K562 (cell line): Measurements from ENCODE around the gene PLEKHA8.

Experiments used
- BCL6 ChIP-seq: fragments of 250-450 bp; sonication (Bioruptor Pico); IDR thresholded peaks from 2 replicates; pipeline ENCODE4 v1.4.0; 2020
- EZH2 ChIP-seq: IDR thresholded peaks from 2 replicates; pipeline ENCODE4 v1.6.1; 2012; ENCODE audit warnings: low read depth, mild to moderate bottlenecking, inconsistent platforms, low read length, borderline replicate concordance
- POLR2A ChIP-seq: fragments of 450-650 bp; conservative IDR thresholded peaks from 2 replicates; pipeline ENCODE4 v1.6.1; 2016
- SREBF2 ChIP-seq: sonication (generic); formaldehyde crosslinking; IDR thresholded peaks from 2 replicates; pipeline ENCODE4 v1.4.0; 2020; ENCODE audit warnings: mild to moderate bottlenecking, missing genetic modification reagents

- TF ChIP-seq EZH2 (no peak), POLR2A (no peak), BCL6 (CRISPR knock-in tag) (no peak), SREBF2 (CRISPR knock-in tag) (no peak)
Measured at GRCh38 chr7:29990931-29991330, 37.3 kb upstream of the PLEKHA8 start.
